Embryonic facial prominence (tissue), 1 donor: Measurements from ENCODE around the gene ARPC2.

Experiments
- DNase-seq: peaks from one replicate; pipeline ENCODE4 v3.0.0-alpha.2; 2016; ENCODE audit errors: extremely low spot score

ARPC2 gene

DNA sequence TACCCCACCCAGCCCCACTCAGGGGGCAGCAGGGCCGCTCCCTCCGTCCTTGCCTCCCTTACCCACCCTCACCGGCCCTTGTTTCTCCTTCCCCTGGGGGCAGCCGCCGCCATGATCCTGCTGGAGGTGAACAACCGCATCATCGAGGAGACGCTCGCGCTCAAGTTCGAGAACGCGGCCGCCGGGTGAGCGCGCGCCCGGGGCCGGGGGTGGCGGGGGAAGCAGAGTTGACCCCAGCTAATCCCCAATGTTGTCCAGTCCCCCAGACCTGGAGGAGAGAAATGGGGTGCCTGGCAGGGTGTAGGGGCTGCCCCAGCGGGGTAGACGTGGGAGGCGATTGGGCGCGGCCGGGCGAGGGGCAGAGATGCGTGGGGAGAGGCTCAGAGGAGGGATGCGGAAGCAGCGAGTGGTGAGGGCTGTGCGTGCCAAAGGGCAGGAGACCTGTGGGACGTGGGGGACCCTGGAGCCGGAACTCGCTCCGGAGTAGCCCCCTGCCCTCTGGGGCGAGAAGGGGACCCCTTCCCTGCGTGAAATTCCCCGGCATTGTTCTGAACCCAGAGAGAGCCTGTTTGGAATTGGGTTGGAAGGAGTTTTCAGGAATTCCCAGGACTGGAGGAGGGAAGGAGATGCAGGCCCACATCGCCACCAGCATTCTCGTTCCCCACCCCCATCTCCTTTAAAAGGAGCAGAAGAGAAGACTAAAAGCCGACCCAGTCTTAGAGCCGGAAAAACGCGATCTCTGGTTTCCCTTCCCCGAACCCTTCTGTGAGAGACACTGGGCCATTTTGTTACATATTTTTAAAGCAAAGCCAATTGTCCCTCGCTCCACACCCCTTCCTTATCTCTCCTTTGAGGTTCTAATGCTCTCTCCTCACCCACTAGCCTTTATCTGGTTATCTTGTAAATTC lies 625 bp downstream of the ARPC2 start:
- no peak for DNase-seq

- no peak for DNase-seq
Observed at GRCh38 chr2:218218268-218219185, 1.5 kb downstream of the ARPC2 start.

DNA sequence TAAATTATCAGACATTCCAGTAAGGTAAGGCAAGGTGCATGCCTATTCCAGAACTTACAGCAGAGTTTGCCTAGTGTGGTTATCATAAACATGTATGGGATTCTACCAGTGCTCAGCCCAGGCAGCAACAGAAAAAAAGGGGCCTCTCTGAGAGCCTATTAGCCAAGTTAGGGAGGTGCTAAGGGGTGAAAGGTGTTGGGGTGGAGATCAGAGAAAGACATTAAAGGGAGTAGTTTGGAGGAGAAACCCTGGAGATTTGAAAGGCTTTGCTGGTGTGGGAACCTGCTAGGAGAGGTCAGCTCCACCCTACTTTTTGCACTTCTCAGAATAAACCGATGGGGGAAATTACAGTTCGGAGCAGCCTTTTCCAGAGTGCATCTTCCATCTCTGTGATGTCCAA lies 2.9 kb downstream of the ARPC2 start:
- no peak for DNase-seq

- no peak for DNase-seq
Observed at GRCh38 chr2:218221000-218221399, 4.0 kb downstream of the ARPC2 start.

- no peak for DNase-seq
Observed at GRCh38 chr2:218223046-218223445, 6.1 kb downstream of the ARPC2 start.

DNA sequence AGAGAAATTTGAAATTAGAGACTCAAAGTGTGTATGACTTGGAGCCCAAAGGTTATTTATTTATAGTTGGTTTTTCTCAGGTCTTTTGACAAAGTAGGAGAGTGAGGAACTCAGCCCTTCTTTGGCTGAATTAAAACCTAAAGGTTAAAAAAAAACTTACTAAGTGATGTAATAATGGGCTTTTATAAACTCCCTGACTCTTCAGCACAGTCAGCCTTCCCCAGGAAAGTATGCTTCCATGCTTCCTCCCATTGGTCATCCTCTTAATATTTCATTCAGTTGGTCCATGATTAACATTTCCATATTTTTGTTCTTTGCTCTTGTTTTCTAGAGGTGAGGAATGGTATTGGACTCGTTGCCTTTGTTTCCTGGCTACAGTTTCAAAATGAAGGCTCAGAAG lies 7.2 kb downstream of the ARPC2 start:
- no peak for DNase-seq

DNA sequence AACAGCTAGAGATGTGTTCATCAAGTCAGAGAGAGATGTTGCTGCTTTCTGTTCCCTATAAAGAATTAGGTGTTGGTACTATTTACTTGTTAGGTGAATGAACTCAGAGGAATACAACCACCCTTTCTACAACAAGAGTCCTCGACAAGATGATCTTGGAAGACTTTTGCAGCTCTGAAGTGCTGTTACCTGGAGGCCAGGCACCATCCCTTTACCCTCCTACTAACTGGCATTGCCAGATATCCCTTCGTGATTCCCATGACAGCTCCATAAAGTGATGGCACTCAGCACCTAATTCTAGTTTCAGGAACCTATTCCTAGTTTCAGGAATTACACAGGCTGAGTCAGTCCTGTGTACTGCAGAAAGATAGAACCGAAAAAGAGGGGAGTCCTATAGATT lies 9.9 kb downstream of the ARPC2 start:
- no peak for DNase-seq

DNA sequence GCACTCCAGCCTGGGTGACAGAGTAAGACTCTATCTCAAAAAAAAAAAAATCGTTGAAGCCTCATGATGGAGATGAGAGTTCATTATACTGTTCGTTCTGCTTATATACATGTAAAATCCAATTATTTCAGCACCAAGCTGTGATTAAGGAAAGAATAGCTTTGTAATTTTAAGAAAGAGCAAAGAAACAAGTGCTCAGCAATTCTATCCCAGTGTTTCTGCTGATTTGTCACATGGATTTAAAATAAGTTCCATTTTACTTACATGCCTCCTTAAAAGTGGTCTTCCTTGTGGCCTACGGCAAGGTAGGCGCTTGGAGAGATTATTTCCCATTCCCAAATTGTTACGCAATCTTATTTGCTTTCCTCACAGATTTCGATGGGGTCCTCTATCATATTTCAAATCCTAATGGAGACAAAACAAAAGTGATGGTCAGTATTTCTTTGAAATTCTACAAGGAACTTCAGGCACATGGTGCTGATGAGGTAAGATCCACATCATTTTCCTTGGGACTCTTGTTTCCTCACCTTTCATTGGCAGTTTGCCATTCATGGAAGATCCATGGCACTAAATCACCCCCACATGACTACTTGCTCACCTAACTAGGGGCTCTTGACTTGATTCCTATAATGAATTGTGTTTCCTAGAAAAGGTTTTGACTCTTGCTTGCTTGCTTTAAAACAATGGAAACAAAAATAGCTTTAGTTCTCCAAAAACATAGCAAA lies 11.5 kb downstream of the ARPC2 start:
- no peak for DNase-seq

DNA sequence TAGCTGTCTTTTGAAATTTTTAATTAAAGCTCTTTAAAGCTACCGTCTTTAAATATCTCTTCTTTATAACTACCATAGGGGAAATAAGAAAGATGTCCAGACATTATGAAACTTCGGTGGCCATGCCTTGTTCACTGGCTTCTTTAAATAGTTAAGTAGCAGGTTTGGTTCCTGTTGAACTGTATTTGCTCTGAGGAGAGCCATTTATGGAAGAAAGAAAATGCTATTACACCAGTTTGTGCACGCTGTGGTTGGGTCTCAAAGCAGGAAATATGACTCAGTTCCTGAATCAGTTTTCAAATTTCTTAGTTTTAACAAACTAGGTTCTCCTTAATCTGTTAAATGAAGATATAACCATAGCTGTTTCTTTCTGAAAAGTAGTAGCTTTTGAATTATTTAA lies 12.2 kb downstream of the ARPC2 start:
- no peak for DNase-seq

DNA sequence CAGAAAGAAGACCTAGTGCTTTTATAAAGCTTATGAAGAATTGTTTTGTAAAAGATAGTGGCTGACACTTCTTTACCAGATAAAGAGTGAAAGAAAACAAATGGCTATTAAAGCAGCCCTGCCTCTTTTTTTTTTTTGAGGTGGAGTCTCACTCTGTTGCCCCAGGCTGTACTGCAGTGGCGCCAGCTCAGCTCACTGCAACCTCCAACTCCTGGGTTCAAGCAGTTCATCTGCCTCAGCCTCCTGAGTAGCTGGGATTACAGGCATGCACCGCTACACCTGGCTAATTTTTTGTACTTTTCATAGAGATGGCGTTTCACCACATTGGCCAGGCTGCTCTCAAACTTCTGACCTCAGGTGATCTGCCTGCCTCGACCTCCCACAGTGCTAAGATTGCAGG lies 12.9 kb downstream of the ARPC2 start:
- DNase-seq: no peak

GRCh38 chr2:218230882-218231281 lies 13.9 kb downstream of the ARPC2 start:
- no peak for DNase-seq

DNA sequence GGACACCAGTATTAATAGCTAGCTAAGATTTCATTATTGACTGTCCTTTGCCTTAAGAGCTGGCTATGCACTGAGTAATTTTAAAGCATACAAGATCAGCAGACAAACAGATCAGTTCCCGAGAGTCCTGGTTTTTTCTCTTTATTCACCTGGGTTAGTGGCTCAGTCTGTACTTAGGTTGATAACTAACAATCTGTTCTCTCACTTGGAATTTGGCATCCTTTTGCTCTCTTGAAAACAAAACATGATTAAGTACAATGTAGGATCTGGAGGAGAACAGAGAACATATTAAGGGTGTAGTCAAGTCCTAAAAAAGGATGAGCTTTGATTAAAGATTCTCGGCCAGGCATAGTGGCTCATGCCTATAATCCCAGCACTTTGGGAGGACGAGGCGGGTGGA lies 16.6 kb downstream of the ARPC2 start:
- DNase-seq: no peak

DNA sequence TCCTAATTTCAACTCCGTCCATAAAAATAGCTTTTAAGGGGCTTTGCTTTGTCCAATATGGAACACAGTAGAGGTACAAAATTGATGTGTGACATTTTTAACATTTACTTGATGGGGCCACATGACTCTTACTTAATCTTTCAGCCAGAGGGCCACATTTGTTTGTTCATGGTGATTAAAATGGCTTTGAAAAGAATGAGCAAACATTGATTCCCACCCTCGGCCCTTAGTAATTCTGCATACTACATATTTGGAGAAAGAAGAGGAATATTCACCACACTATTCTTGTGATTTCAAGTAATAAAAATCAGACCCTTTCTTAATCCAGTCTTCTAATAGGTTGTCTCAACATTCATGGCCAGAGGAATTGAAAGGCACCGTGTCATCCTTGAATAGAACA lies 17.5 kb downstream of the ARPC2 start:
- no peak for DNase-seq

- no peak for DNase-seq
Observed at GRCh38 chr2:218235017-218235416, 18.0 kb downstream of the ARPC2 start.

DNA sequence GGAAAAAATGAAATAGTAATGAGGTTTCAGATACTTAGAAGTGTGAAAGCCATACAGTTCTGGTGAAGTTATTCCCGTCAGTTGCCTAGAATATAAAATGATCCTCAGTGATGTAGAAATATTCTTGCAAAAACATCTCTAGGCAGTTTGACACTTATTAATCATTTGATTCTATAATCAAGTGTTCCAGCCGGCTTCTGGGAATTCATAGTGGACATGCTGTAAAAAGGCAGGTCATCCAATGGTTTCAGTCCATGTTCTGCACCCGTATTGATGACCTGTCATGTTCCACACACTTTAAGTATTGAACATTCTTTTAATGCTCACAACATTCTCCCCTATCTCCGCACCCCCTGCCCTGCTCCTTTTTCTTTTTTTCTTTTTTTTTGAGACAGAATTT lies 19.8 kb downstream of the ARPC2 start:
- DNase-seq: no peak

DNA sequence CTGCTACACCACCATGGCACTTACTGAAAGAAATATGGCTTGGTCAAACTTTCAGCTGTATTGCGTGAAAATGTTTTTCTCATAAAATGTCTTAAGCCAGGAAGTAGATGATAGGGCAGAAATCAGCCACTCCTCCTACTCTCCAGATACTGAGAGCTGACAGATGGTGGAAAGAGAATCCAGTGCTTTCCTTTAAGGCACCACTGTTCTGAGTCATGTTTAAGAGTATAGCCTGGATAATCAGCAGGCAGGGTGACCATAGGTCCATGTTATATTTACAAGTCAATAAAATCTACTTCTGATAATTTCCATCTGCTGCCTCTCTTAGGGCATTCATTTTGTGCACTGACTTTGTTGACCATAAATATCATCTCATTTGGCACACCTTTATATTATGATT lies 21.9 kb downstream of the ARPC2 start:
- no peak for DNase-seq

GRCh38 chr2:218244204-218244603 lies 27.2 kb downstream of the ARPC2 start:
- no peak for DNase-seq

DNA sequence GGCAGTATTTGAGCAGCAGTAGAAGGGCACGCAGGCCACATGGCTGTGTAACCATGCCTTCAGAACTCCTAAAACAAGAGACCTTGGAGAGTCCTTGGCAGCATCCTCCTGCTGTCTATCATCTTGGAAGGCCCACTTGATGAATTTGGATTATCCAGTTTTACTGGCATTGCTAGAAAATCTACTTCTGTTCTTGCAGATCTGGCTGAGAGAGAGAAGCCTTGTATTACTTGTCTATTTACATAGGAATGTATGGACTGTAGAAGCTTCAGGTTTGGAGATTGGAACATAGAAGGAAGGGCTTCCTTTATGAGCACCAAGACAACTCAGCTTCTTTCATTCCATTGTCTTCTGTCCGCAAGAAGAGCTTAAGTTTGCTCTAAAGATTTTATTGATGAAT lies 27.7 kb downstream of the ARPC2 start:
- DNase-seq: no peak

GRCh38 chr2:218245214-218245613 lies 28.2 kb downstream of the ARPC2 start:
- no peak for DNase-seq

DNA sequence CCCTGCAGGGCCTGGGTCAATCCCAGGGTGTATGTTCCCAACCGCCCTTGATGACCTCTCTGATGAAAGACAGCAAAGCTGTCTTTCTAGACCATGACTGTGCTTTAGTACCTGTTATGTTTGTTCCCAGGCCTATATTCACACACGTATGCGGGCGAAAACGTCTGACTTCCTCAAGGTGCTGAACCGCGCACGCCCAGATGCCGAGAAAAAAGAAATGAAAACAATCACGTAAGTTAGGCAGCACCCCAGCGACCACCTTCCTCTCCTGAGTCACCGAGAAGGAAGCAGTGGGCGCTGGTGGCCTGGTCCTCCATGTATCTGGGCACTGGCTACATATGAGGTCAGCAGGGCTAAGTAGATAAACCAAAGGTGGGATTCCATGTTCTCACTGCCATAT lies 32.7 kb downstream of the ARPC2 start:
- DNase-seq: no peak

DNA sequence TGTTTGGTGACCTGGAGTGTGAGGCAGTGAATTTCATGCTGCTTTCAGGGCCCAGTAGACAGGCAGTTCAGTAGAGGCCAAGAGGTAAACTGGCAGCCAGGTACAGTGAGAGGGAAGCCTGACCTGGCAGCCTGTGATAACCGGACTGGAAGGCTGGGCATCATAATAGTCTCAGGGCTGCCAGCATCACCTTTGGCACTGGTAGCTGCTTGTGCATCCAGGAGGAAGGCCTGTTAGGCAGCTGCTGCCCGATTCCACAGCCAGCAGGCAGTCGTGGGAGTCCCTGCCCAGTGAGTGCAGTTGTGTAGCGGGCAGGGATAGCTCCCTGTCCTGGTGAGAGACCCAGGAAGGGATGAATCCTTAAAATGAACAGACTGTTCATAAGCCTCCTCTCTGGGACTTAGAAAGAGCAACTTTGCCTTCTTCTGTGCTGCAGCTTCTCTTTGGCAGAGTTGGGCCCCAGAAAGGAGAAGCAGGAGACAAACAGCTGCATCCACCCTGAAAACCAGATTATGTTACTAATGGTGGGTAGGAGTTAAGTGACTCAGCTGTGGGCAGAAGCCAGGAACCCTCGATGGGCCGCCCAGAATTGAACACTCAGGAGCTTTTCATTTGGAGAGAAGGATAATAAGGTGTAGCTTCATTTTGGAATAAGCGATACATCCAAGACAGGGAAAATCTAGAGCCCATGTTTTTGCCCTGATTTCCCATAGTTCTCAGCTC lies 35.7 kb downstream of the ARPC2 start:
- no peak for DNase-seq

DNA sequence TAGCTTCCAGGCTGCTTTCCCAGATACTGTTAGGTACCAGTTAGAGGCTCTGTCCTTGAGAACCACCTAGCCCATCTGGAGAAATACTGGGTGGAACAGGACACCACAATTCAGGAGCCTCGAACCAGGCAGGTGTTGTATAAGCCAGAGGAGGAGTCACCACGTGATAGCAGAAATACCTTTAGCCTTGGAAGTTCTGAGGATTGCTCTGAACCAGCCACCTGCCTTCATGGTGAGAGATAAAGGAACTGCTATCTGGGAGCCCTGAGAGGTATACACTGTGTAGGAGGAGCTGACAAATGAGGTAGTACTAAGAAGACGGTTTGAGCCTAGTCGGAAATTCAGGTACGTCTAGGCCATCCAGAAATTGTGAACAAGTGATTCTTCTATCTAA lies 36.2 kb downstream of the ARPC2 start:
- DNase-seq: no peak
